Jurkat, Clone E6-1 (cell line): ENCODE measurements around the gene RIPPLY3.
A peak's percentile ranks its signal among the peaks of the same experiment; 100 is the strongest.
"Not testable (repeated sequence)": the region's sequence is repeated elsewhere in the genome, so short reads cannot be mapped to it uniquely, and the experiment has no call there.

Experiments
- DNase-seq: peaks from one replicate; pipeline ENCODE4 v3.0.0-alpha.2; 2011; ENCODE audit warnings: low read depth, low spot score
- H3K4me3 ChIP-seq: 2 replicates; pipeline ENCODE4 v1.5.1; 2011; ENCODE audit warnings: mild to moderate bottlenecking, low read length, control low read depth, moderate library complexity

Gene RIPPLY3

GRCh38 chr21:37045149-37045548 is 38.6 kb downstream of the RIPPLY3 start:
- DNase-seq: peak; percentile 94
- H3K4me3 ChIP-seq: no peak overlapping the region

DNA sequence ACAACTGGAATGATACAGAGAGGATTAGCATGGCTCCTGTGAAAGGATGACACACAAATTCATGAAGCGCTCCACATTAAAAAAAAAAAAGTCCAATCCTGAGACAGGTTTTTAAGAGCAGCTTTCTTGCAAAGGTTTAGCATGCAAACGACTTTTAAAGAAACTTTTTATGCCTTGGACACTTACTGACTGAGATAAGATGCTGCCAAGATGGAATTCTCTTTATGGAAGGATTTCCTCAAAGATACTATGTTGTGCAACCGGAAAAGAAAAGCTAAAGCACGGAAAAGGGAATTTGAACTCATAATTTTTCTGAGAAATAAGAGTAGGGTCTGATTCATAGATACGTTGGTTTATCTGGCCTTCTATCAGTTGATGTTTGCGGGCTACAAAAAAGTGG is 39.1 kb downstream of the RIPPLY3 start:
- no peak for DNase-seq
- H3K4me3 ChIP-seq: no peak overlapping the region

DNA sequence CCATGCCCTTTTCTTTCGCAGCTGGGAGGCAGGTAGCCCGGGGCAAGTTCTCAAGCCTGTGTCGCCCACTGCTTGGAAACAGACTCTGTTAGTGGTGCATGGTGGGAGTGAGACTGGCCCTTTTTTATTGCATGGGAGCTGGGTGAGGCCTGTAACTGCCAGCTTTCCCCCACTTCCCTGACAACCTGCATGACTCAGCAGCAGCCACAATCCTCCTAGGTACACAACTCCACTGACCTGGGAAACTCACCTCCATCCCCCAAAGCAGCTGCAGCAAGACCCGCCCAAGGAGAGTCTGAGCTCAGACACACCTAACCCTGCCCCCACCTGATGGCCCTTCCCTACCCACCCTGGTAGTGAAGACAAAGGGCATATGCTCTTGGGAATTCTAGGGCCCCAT is 40.6 kb downstream of the RIPPLY3 start:
- DNase-seq: no peak
- H3K4me3 ChIP-seq: no peak overlapping the region

DNA sequence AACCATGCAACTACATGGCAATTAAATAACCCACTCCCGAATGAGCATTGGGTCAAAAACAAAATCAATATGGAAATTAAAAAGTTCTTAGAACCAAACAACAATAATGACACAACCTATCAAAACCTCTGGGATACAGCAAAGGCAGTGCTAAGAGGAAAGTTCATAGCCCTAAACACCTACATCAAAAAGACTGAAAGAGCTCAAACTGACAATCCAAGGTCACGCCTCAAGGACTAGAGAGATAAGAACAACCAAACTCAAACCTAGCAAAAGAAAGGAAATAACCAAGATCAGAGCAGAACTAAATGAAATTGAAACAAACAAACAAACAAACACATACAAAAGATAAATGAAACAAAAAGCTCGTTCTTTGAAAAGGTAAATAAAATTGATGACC is 43.2 kb downstream of the RIPPLY3 start:
- DNase-seq: not testable (repeated sequence)

DNA sequence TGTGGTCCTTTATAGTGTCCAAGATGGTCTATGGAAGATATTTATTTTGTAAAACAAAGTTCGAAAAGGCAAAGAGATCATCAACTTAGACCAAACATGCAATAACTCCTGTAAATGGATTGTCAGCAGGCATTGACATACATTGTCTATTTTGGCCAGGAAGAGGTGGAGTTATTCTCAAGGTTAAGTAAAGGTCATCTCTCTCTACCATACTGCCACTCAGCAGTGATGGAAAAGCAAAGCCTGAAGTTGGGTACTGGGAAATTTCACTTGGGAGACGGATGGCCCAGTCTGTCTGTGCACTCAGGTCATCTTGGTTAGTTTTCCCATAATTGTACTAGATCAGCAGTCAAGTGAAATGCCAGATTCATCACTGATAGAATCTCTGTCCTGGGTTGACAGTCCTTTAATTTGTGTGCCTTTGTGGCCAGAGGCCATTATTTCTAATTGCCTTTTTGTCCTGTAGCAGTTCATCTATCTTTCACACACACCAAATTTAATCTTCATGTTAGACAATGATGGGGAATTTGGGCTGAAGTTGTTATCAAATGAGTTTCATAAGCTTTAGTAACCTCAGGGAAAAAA is 48.9 kb downstream of the RIPPLY3 start:
- no peak for DNase-seq
- no peak overlapping the region for H3K4me3 ChIP-seq

More for the DNA sequence above, 43.2 kb downstream of the RIPPLY3 start:
- H3K4me3 ChIP-seq: not testable (repeated sequence)

DNA sequence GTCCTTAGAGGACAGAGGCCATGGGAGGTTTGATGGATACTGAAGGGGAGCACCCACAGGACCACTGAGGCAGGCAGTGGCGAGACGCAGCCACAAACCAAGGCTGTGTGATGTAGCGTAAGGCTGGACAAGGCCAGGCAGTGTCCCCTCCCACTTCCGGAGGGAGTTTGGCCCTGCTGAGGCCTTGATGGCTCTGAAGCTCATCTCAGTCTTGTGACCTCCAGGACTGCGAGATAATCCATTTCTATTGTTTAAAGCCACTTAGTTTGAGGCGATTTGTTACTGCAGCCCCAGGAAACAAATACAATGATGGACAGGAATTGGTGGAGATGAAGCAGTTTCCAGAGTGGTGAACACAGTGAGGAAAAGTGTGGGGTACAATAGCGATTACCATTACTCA is 51.1 kb downstream of the RIPPLY3 start:
- no peak for DNase-seq
- no peak overlapping the region for H3K4me3 ChIP-seq

DNA sequence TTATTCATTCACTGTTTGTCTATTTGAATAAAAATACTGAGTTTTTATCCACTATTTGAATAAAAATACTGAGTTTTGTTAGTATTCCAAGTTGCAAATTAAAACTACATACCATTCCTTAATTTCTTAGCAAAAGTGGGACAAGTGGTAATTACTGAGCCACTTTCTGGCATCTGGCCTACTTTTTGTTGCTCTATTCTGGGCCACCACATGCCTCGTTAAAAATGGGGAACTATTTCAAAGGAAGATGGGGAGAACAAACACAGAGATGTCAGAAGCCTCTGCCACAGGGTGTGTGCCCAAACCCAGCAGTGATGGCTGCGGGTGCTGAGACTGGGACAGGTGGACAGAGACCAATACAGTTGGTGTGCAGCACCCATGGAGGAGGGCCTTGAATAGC is 51.8 kb downstream of the RIPPLY3 start:
- no peak for DNase-seq

DNA sequence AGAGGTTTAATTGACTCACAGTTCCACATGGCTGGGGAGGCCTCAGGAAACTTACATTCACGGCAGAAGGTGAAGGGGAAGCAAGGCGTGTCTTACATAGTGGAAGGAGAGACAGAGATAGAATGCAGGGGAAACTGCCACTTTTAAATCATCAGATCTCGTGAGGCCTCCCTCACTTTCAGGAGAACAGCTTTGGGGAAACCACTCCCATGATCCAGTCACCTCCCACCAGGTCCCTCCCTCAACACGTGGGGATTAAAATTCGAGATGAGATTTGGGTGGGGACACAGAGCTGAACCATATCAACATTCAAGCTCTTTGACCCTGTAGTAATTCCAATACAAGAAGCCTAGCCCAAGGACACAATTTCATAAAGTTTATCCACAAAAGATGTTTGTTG is 52.7 kb downstream of the RIPPLY3 start:
- DNase-seq: no peak
- no peak overlapping the region for H3K4me3 ChIP-seq

More for the DNA sequence above, 51.8 kb downstream of the RIPPLY3 start:
- no peak overlapping the region for H3K4me3 ChIP-seq

DNA sequence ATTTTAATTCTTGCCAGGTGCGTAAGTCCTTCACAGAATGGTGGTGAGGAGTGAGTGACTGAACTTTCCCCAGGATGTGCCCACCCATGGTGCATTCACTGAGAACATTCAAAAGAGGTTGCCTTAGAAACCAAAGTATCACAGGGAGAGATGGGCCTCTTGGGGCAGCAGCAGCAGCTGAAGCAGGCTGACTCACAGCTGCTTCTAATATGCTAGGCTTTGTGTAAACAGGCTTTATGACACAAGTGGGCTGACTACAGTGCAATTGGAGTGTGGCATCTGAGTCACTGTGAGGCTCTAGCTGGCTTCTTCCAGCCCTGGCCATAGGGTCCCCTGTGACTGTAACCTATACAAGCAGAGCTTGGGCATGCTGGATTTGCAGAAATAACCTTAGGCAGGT is 53.8 kb downstream of the RIPPLY3 start:
- no peak for DNase-seq
- H3K4me3 ChIP-seq: no peak overlapping the region

DNA sequence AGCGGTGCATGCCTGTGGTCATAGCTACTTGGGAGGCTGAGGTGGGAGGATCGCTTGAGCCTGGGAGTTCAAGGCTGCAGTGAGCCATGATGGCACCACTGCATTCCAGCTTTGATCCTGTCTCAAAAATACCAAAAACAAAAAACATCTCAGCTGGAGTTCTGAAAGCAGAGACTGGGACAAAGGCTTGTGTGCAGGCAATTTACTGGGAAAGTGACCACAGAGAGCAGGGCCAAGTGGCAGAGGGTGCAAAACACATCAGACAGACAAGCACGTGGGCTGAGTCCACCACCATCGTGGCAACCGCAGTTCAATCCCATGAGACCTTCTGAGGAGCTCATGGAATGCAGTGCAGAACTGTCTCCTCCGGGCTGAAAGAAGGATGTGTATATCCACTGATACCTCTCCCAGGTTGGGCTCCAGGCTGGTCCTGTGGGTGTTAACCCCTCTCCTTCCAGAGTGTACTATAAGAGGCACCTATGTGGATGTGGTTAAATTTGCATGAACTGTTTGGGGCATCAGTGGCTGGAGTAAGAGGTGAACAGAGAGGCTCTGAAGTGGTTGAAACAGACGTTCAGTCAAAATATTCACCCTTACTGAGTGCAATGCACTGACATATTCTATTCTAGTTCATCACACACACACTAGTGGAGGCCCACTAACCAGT is 55.6 kb downstream of the RIPPLY3 start:
- no peak overlapping the region for H3K4me3 ChIP-seq
- DNase-seq: no peak

GRCh38 chr21:37062593-37062935 is 56.1 kb downstream of the RIPPLY3 start:
- DNase-seq: no peak
- H3K4me3 ChIP-seq: no peak overlapping the region

DNA sequence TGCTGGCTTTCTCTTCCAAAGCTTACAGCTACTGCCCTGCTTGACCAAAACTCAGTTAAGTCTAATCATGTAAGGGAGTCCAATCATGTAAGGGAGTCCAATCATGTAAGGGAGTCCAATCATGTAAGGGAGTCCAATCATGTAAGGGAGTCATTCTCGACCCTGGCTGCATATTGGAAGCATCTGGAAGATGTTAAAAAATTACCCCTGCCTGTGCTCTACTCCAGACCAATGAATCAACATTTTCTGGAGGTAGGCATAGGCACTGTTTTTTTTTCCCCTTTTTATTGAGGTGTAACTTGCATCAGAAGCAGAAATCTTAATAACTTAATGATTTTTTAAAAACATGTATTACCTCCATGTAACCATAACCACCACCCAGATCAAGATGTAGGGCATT is 56.9 kb downstream of the RIPPLY3 start:
- H3K4me3 ChIP-seq: no peak overlapping the region

DNA sequence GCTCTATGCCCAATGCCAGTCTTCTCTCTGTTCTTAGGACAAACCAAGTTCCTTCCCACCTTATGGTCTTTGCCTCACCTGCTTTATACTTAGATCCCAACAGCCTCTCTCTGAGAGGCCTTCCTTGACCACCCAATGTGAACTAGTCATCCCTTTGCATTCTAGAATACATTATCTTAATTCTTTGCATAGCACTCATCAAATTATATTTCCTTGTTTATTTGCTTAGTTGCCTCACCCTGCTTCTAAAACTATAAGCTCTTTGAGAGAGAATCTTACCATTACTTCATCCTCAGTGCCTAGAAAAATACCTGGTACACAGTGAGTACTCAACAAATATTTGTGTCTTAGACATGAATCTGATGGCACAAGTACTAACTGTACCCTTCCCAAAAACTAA is 58.3 kb downstream of the RIPPLY3 start:
- no peak for DNase-seq
- no peak overlapping the region for H3K4me3 ChIP-seq

More for the DNA sequence above, 56.9 kb downstream of the RIPPLY3 start:
- DNase-seq: no peak

GRCh38 chr21:37065561-37066177 is 59.2 kb downstream of the RIPPLY3 start:
- DNase-seq: no peak
- H3K4me3 ChIP-seq: no peak overlapping the region
